GM06990 (cell line): Measurements from ENCODE around the gene SYT7.
"Not testable (repeated sequence)": the region's sequence is repeated elsewhere in the genome, so short reads cannot be mapped to it uniquely, and the experiment has no call there.

Source experiments
- DNase-seq: peaks from one replicate; pipeline ENCODE4 v3.0.0-alpha.2; 2011; ENCODE audit not compliant: insufficient read length; ENCODE audit errors: extremely low read depth
- H3K27me3 ChIP-seq: replicated peaks from 2 replicates; pipeline ENCODE4 v1.6.0; 2011; ENCODE audit warnings: low read length; ENCODE audit not compliant: control insufficient read depth, insufficient read depth
- H3K36me3 ChIP-seq: 2 replicates; pipeline ENCODE4 v1.5.1; 2011; ENCODE audit warnings: low read length; ENCODE audit not compliant: control insufficient read depth, insufficient read depth
- H3K4me3 ChIP-seq: replicated peaks from 2 replicates; pipeline ENCODE4 v1.5.1; 2011; ENCODE audit warnings: low read depth, mild to moderate bottlenecking, control low read depth, low read length
- TF ChIP-seq, protein P1 (sequence below): IDR thresholded peaks from 2 replicates; pipeline ENCODE4 v1.5.1; 2011; ENCODE audit warnings: low read length, control low read depth, mild to moderate bottlenecking, inconsistent platforms; ENCODE audit not compliant: insufficient read depth, poor library complexity, severe bottlenecking

Gene SYT7

GRCh38 chr11:61618978-61619377 lies 38.1 kb upstream of the SYT7 start:
- no peak for DNase-seq
- H3K36me3 ChIP-seq, result no peaks in the 10 kb centered on the region
- H3K27me3 ChIP-seq, result no peaks in the 10 kb centered on the region; the same call in 1 of the 2 replicates
- no peak overlapping the region for H3K4me3 ChIP-seq
- TF ChIP-seq, protein P1, sequence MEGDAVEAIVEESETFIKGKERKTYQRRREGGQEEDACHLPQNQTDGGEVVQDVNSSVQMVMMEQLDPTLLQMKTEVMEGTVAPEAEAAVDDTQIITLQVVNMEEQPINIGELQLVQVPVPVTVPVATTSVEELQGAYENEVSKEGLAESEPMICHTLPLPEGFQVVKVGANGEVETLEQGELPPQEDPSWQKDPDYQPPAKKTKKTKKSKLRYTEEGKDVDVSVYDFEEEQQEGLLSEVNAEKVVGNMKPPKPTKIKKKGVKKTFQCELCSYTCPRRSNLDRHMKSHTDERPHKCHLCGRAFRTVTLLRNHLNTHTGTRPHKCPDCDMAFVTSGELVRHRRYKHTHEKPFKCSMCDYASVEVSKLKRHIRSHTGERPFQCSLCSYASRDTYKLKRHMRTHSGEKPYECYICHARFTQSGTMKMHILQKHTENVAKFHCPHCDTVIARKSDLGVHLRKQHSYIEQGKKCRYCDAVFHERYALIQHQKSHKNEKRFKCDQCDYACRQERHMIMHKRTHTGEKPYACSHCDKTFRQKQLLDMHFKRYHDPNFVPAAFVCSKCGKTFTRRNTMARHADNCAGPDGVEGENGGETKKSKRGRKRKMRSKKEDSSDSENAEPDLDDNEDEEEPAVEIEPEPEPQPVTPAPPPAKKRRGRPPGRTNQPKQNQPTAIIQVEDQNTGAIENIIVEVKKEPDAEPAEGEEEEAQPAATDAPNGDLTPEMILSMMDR, result no peak

DNA sequence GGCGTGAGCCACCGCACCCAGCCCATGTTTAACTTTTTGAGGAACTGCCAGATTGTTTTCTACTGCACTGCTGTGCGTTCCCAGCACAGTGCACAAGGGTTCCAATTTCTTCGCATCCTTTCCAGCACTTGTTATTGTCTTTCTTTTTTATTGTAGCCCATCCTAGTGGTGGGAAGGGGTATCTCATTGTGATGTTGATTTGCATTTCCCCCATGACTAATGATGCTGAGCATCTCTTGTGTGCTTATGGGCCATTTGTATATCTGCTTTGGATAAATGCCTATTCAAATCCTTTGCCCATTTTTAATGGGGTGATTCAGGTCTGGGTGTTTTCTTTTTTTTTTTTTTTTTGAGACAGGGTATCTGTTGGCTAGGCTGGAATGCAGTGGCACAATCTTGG lies 36.6 kb upstream of the SYT7 start:
- no peak overlapping the region for H3K4me3 ChIP-seq
- no peaks in the 10 kb centered on the region for H3K36me3 ChIP-seq
- TF ChIP-seq, protein P1, result no peak
- no peak for DNase-seq
- no peaks in the 10 kb centered on the region; the same call in 1 of the 2 replicates for H3K27me3 ChIP-seq

- DNase-seq, result no peak
- Histone ChIP-seq H3K27me3 (no peaks in the 10 kb centered on the region; the same call in 1 of the 2 replicates), H3K4me3 (no peak overlapping the region), H3K36me3 (no peaks in the 10 kb centered on the region)
- TF ChIP-seq, protein P1, result no peak
Observed at GRCh38 chr11:61616434-61616833, 35.6 kb upstream of the SYT7 start.

DNA sequence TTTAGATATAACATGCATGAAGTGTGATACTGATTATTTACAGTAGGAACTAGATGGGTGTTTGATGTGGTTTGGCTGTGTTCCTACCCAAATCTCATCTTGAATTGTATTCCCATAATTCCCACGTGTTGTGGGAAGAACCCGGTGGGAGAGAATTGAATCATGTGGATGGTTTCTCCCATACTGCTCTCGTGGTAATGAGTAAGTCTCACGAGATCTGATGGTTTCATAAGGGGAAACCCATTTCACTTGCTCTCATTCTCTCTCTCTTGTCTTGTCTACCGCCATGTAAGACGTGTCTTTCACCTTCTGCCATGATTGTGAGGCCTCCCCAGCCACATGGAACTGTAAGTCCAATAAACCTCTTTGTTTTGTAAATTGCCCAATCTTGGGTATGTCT lies 33.9 kb upstream of the SYT7 start:
- not testable (repeated sequence) for H3K27me3 ChIP-seq, H3K36me3 ChIP-seq, H3K4me3 ChIP-seq, DNase-seq

DNA sequence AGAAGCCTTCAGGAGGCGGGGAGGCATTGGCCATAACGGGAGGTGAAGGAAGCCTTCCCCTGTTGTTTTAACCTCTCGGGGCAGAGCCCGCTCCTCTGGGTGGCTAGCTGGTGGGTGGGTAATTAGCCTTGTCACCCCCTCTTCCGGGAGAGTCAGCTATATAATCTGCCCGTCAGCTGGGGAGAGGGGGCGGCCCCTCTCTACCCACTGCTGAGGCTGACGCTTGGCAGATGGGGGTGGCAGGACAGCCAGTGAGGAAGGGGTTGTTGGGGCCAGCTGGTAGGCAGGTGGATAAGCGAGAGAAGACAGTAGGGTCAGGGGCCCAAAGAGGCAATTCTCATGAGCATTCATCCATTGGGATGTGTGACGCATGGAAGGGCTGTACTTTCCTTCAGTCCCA lies 33.0 kb upstream of the SYT7 start:
- no peaks in the 10 kb centered on the region; the same call in 1 of the 2 replicates for H3K27me3 ChIP-seq
- TF ChIP-seq, protein P1, result no peak

GRCh38 chr11:61613051-61613450 lies 32.2 kb upstream of the SYT7 start:
- Histone ChIP-seq H3K27me3 (peaks cover 2% of the 10 kb centered on the region; the same call in 1 of the 2 replicates), H3K36me3 (no peaks in the 10 kb centered on the region), H3K4me3 (no peak overlapping the region)
- DNase-seq, result no peak
- TF ChIP-seq, protein P1, result no peak

More for the DNA sequence above, 33.0 kb upstream of the SYT7 start:
- DNase-seq, result no peak
- no peak overlapping the region for H3K4me3 ChIP-seq
- no peaks in the 10 kb centered on the region for H3K36me3 ChIP-seq
